ENCODE data around the gene SLC7A6OS.

The SLC7A6OS gene

DNA sequence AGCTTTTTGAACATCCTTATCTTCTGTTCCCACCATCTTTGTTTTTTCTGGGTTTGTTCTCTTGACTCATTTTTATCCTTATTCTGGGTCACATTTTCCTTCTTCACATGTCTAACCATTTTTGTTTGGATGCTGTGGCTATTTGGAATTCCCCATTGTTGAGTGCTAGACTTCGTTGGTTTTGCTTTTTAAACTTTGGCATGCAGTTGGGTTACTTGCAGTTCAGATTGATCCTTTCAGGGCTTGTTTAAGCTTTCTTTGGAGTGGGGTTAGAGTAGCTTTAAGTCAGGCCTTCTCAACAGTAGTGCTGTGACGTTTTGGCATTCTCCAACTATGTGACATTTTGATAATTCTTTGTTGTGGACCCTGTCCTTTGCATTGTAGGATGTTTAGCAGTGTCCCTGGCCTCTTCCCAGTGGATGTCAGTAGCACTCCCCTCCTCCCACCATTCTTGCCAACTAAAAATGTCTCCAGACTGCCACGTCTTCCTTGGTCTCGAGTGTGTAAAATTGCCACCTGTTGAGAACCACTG is 21.2 kb upstream of the SLC7A6OS start:
- no peak for DNase-seq
- no peak for TF ChIP-seq POLR2A (IDR thresholded peaks at IDR 0.05; ENCODE audit: low read length)
- TF ChIP-seq GATA1 (IDR thresholded peaks at IDR 0.05; ENCODE audit: low read depth, low read length) = no peak

DNA sequence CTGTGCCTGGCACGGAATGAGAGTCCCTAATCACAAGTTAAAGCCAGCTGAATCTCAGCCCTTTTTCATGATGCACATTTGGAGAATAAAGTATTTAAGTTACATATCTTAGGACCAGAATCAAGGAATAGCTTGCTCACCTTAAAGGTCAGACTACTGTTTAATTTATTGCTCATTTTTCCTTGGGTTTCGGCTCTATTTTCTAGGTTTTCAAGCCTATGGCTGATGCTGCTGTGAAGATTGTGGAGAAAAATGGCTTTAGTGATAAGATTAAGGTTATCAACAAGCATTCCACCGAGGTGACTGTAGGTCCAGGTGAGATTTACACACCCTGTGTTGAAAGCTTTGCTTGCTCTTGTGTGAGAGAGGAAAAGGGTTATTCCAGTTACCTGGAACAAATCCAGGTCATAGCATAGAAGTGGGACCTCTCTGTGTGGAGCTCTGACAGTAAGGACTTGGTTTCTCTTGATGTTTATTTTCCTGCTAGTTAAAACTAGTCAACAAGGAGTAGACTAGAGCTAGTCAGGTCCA is 18.2 kb upstream of the SLC7A6OS start:
- TF ChIP-seq GATA1 (IDR thresholded peaks at IDR 0.05; ENCODE audit: low read depth, low read length) (no peak), POLR2A (IDR thresholded peaks at IDR 0.05; ENCODE audit: low read length) (no peak)
- no peak for DNase-seq

- TF ChIP-seq POLR2A (IDR thresholded peaks at IDR 0.05; ENCODE audit: low read length) = no peak
- no peak for TF ChIP-seq GATA1 (IDR thresholded peaks at IDR 0.05; ENCODE audit: low read depth, low read length)
- DNase-seq = peak; percentile 83 to 90
These were observed 17.6 kb upstream of the SLC7A6OS start for GRCh38 chr16:68328151-68328859.

DNA sequence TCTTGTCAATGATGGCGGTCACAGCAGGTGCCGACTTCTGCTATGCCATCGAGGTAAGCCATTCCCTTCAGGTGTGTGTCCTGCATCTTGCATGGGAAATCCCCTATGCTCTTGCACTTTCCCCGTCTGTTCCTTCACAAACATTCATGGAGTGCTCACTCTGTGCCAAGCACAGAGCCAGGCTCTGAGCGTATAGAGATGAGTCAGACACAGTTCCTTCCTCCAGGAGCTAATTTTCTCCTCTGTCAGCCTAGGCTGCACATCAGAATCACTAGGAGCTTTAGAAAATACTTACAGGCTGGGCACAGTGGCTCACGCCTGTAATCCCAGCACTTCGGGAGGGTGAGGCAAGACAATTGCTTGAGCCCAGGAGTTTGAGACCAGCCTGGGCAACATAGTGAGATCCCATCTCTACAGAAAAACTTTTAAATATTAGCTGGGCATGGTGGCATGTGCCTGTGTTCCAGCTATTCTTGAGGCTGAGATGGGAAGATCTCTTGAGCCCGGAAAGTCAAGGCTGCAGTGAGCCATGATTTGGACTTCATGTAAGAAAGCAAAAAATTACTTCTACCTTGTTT is 14.1 kb upstream of the SLC7A6OS start:
- no peak for TF ChIP-seq GATA1 (IDR thresholded peaks at IDR 0.05; ENCODE audit: low read depth, low read length)
- TF ChIP-seq POLR2A (IDR thresholded peaks at IDR 0.05; ENCODE audit: low read length) = no peak
- DNase-seq = no peak

DNA sequence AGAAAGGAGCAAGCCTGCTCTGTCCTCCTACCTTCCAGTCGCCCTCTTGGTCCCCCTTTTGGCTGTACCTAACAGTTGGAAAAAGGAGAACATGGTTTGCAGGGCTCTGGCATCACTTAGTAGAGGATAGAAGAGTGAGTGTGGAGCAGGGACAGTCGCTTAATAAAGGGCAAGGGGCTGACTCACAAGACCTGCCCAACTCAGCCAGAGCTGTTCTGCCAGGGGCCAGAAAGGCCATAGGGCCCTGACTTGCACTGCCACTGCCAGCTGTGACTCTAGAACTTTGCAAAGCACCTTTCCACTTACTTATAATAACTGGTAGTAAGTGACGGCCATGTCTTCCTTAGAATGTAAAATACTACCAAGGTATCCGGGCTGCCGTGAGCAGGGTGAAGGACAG is 13.6 kb upstream of the SLC7A6OS start:
- no peak for DNase-seq
- TF ChIP-seq POLR2A (IDR thresholded peaks at IDR 0.05; ENCODE audit: low read length) = no peak
- no peak for TF ChIP-seq GATA1 (IDR thresholded peaks at IDR 0.05; ENCODE audit: low read depth, low read length)

GRCh38 chr16:68319185-68319908 is 8.6 kb upstream of the SLC7A6OS start:
- no peak for TF ChIP-seq POLR2A (IDR thresholded peaks at IDR 0.05; ENCODE audit: low read length)
- no peak for TF ChIP-seq GATA1 (IDR thresholded peaks at IDR 0.05; ENCODE audit: low read depth, low read length)
- no peak for DNase-seq

- DNase-seq = no peak
- TF ChIP-seq POLR2A (IDR thresholded peaks at IDR 0.05; ENCODE audit: low read length) = no peak
- TF ChIP-seq GATA1 (IDR thresholded peaks at IDR 0.05; ENCODE audit: low read depth, low read length) = no peak
These were observed 2.4 kb upstream of the SLC7A6OS start for GRCh38 chr16:68313116-68313515.

- DNase-seq = no peak
These were observed 341 bp downstream of the SLC7A6OS start for GRCh38 chr16:68310437-68310773.

GRCh38 chr16:68309799-68310198 is 947 bp downstream of the SLC7A6OS start:
- DNase-seq = peak; percentile 32 to 40
- no peak for TF ChIP-seq GATA1 (IDR thresholded peaks at IDR 0.05; ENCODE audit: low read depth, low read length)
- no peak for TF ChIP-seq POLR2A (IDR thresholded peaks at IDR 0.05; ENCODE audit: low read length)

More at GRCh38 chr16:68310437-68310773, 341 bp downstream of the SLC7A6OS start:
- TF ChIP-seq POLR2A (IDR thresholded peaks at IDR 0.05; ENCODE audit: low read length) (no peak), GATA1 (IDR thresholded peaks at IDR 0.05; ENCODE audit: low read depth, low read length) (no peak)

GRCh38 chr16:68306633-68307032 is 4.1 kb downstream of the SLC7A6OS start:
- DNase-seq = no peak
- TF ChIP-seq POLR2A (IDR thresholded peaks at IDR 0.05; ENCODE audit: low read length) (no peak), GATA1 (IDR thresholded peaks at IDR 0.05; ENCODE audit: low read depth, low read length) (no peak)

DNA sequence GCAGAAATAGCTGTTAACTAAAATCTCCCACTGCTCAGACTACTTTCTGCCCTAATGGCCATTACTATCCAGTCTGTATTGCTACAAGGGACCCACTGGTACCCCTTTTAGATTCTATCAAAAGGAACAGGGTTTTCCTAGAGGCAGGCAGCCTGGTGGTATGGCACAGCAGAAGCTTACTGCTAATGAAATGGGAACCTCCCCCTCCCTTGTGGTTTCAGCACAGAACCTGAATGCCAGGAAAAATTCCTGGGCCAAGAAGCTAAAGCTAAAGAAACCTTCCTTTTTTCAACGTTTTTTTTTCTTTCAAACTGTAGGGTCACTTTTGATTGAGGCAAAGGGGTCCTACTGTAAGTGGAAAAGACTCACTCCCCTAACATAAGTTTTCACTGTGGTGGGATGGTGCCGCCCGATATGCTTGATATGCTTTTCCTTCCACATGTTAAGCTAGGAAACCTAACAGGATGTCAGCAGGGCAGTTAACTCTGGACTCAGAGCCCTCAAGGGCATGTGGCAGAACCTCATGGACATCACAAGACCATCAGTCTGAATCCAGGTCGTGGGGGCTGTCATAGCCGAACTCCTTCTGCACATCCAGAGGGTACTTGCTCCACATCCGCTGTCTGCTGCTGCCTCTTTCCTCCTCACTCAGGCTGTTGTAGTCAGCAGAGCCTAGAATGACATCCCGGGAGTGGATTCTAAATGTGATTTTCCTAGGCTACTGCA is 9.8 kb downstream of the SLC7A6OS start:
- no peak for TF ChIP-seq POLR2A (IDR thresholded peaks at IDR 0.05; ENCODE audit: low read length)
- no peak for TF ChIP-seq GATA1 (IDR thresholded peaks at IDR 0.05; ENCODE audit: low read depth, low read length)
- DNase-seq = no peak

- TF ChIP-seq GATA1 (IDR thresholded peaks at IDR 0.05; ENCODE audit: low read depth, low read length) = no peak
- TF ChIP-seq POLR2A (IDR thresholded peaks at IDR 0.05; ENCODE audit: low read length) = no peak
These were observed 10.9 kb downstream of the SLC7A6OS start for GRCh38 chr16:68299571-68300453.

More at GRCh38 chr16:68299571-68300453, 10.9 kb downstream of the SLC7A6OS start:
- no peak for DNase-seq
